Calu3 (cell line): Measurements from ENCODE around the gene SEC22A. TPM values are rescaled to one million over a fixed set of nuclear protein-coding genes. Genes with fewer than 3 reads are reported as not detected.

Experiments used
- BruUV-seq: library from RNA; stranded (reverse); fragments of 400-500 nt; replicated peaks from 2 replicates; lab custom pipeline; 2021; lab: Mats Ljungman, UMichigan
- CTCF ChIA-PET: fragments of 300-600 bp; sonication (Branson Sonifier 250); formaldehyde crosslinking; loops from one replicate; lab custom pipeline; 2022; ENCODE audit warnings: antibody characterized with exemption; lab: Charles Lee
- DNase-seq: peaks from one replicate; pipeline ENCODE4 v3.0.0; 2022
- H3K27ac Mint-ChIP-seq: one replicate; pipeline ENCODE4 v1.8.0; 2022; ENCODE audit warnings: mixed read lengths; ENCODE audit not compliant: unreplicated experiment
- H3K27me3 Mint-ChIP-seq: one replicate; pipeline ENCODE4 v1.8.0; 2022; ENCODE audit warnings: mixed read lengths; ENCODE audit not compliant: unreplicated experiment
- H3K36me3 Mint-ChIP-seq: one replicate; pipeline ENCODE4 v1.8.0; 2022; ENCODE audit warnings: mild to moderate bottlenecking, moderate library complexity, mixed read lengths; ENCODE audit not compliant: insufficient read depth, unreplicated experiment
- H3K4me1 Mint-ChIP-seq: one replicate; pipeline ENCODE4 v1.8.0; 2022; ENCODE audit warnings: mild to moderate bottlenecking, low read depth, mixed read lengths; ENCODE audit not compliant: unreplicated experiment
- H3K4me3 Mint-ChIP-seq: one replicate; pipeline ENCODE4 v1.8.0; 2022; ENCODE audit warnings: mild to moderate bottlenecking, low read depth, moderate library complexity, mixed read lengths; ENCODE audit not compliant: unreplicated experiment
- H3K9me3 Mint-ChIP-seq: one replicate; pipeline ENCODE4 v1.8.0; 2022; ENCODE audit warnings: low read depth, mixed read lengths; ENCODE audit not compliant: unreplicated experiment
- intact Hi-C: fragments of 100-400 bp; cut with micrococcal nuclease; formaldehyde crosslinking; loops from one replicate; pipeline ENCODE4 v1.10.0; 2022; ENCODE audit not compliant: unreplicated experiment
- total RNA-seq: library from RNA; stranded (reverse); gene quantifications from 2 replicates; pipeline ENCODE4 v1.2.3, GENCODE V29; 2022
- TF ChIP-seq, protein P1 (sequence below): fragments of 200-600 bp; IDR thresholded peaks from one replicate; pipeline ENCODE4 v1.8.0; 2022; ENCODE audit warnings: antibody characterized with exemption; ENCODE audit not compliant: unreplicated experiment

SEC22A gene
- total RNA-seq, 1 experiment from 2014 or later = 18.6 TPM

DNA sequence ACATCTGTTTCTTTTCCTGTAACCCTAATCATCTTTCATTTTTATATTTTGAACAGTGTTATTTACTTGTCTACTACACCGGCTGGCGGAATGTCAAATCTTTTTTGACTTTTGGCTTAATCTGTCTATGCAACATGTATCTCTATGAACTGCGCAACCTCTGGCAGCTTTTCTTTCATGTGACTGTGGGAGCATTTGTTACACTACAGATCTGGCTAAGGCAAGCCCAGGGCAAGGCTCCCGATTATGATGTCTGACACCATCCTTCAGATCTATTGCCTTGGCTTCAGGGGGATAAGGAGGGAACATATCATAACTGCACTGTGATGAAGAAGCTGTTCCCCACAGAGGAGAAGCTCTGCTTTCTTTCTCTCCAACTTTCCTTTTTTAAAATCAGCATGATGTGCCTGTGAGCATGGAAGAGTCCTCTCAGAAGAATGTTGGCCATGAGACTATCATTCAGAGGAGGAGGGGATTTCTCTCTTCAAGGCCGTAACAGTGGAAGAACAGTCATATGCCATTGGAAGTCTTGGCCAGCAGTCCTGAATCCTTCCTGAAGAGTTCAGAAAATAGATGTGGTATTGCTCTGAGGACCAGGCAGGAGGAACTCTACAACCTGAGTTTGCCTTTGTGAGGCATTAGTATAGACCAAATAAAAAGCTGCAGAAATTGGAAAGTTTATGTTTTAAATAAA lies 69.9 kb downstream of the SEC22A start:
- CTCF ChIA-PET = no interaction called here
- no peak for DNase-seq
- intact Hi-C loops = no loop called here
- no TSS peak for BruUV-seq
- Mint-ChIP-seq H3K9me3 (no peaks in the 10 kb centered on the region), H3K36me3 (no peaks in the 10 kb centered on the region), H3K4me3 (no peak overlapping the region), H3K27ac (peak overlapping the region; percentile 28), H3K27me3 (no peaks in the 10 kb centered on the region), H3K4me1 (peaks cover 21% of the 10 kb centered on the region)
- TF ChIP-seq, protein P1, sequence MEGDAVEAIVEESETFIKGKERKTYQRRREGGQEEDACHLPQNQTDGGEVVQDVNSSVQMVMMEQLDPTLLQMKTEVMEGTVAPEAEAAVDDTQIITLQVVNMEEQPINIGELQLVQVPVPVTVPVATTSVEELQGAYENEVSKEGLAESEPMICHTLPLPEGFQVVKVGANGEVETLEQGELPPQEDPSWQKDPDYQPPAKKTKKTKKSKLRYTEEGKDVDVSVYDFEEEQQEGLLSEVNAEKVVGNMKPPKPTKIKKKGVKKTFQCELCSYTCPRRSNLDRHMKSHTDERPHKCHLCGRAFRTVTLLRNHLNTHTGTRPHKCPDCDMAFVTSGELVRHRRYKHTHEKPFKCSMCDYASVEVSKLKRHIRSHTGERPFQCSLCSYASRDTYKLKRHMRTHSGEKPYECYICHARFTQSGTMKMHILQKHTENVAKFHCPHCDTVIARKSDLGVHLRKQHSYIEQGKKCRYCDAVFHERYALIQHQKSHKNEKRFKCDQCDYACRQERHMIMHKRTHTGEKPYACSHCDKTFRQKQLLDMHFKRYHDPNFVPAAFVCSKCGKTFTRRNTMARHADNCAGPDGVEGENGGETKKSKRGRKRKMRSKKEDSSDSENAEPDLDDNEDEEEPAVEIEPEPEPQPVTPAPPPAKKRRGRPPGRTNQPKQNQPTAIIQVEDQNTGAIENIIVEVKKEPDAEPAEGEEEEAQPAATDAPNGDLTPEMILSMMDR = no peak

DNA sequence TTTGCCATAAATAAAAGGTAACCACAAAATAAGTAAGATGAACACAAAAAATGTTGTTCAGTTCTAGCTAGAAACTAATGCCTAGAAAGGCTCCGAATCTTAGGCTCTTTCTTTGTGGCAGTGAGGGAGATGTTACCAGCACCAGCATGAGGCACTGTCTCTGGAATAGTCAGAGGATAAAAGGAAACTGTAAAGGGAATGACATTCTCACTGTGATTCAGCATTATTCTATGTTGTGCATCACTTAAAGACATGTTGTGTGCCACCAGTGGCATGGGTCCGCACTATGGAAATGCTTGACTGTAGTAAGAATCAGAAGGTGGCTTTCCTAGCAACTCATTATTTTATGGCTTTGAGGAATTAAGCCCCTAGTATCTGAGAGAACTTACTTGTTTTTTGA lies 70.8 kb downstream of the SEC22A start:
- no peak for DNase-seq
- Mint-ChIP-seq H3K27me3 (no peaks in the 10 kb centered on the region), H3K4me1 (peaks cover 21% of the 10 kb centered on the region), H3K4me3 (no peak overlapping the region), H3K9me3 (no peaks in the 10 kb centered on the region), H3K36me3 (no peaks in the 10 kb centered on the region), H3K27ac (no peak overlapping the region)
- CTCF ChIA-PET = no interaction called here
- TF ChIP-seq, protein P1 = no peak
- intact Hi-C loops = no loop called here
- no TSS peak for BruUV-seq

DNA sequence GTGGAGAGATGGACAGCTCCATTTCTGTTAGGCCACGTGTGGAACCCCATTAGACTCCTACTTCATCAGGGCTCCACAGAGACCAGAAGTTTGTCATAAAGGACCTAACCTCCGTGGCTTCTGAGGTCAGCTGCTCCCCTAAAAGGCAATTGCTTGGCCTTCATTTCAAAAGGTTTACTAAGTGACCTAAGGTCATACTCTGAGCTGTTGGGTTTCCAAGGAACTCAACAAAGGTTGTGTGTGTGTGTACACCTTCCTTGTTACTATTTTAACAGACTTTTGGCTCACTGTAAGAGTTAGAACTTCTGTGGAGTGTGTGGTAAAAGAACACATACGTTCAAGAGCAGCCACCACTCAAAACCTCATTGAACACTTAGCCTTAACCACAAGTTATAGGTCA lies 73.9 kb downstream of the SEC22A start:
- H3K27me3 Mint-ChIP-seq = no peaks in the 10 kb centered on the region
- DNase-seq = no peak
- intact Hi-C loops = no loop called here
- TF ChIP-seq, protein P1 = no peak
- CTCF ChIA-PET = no interaction called here
- no peaks in the 10 kb centered on the region for H3K9me3 Mint-ChIP-seq
- H3K4me1 Mint-ChIP-seq = peaks cover 21% of the 10 kb centered on the region
- no peak overlapping the region for H3K4me3 Mint-ChIP-seq
- no peaks in the 10 kb centered on the region for H3K36me3 Mint-ChIP-seq
- no peak overlapping the region for H3K27ac Mint-ChIP-seq
- no TSS peak for BruUV-seq

DNA sequence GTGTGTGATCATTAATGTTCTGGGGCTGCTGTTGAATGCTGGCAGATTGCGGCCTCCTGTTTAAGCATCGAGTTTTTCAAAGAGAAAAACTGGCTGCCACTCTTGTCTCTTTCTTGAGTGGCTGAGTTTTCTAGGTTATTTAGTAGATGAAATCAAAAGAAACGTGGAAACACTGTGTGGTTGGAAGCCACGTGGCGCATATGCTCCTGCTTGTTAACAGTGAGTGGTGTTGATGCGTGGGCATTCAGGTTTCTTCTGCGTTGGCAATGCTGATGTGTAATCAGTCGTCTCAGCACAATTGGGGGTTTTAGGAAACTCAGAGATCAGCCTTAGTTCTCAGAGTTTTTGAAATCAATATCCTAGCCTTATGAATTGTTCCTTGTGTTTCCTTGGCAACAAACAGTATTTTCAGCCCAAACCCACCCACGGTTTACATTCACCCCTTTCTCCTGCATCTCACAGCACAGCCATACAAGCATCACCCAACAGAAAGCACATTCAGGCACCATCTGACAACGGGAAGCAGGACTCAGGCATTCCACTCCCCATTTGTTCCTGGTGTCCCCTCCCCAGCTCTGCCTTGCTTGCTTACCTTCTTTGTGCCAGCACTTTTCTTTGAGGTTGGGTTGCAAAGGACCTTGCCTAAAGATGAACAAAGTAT lies 74.7 kb downstream of the SEC22A start:
- H3K4me3 Mint-ChIP-seq = no peak overlapping the region
- no peaks in the 10 kb centered on the region for H3K36me3 Mint-ChIP-seq
- intact Hi-C loops = no loop called here
- DNase-seq = no peak
- peaks cover 15% of the 10 kb centered on the region for H3K4me1 Mint-ChIP-seq
- BruUV-seq = no TSS peak
- no peak overlapping the region for H3K27ac Mint-ChIP-seq
- TF ChIP-seq, protein P1 = no peak
- H3K9me3 Mint-ChIP-seq = no peaks in the 10 kb centered on the region
- CTCF ChIA-PET = no interaction called here
- H3K27me3 Mint-ChIP-seq = no peaks in the 10 kb centered on the region
